Stimulated activated CD8-positive, alpha-beta memory T cell treated with anti-CD3 and anti-CD28 coated beads, Interleukin-7, amount 100 ng/mL, for 48 hours (primary cell): ENCODE results near the gene RPTOR.
"Not testable (repeated sequence)": the region's sequence is repeated elsewhere in the genome, so short reads cannot be mapped to it uniquely, and the experiment has no call there.

Source experiments
- DNase-seq, 2 donors: peaks; one replicate each; pipeline ENCODE4 v3.0.0-alpha.2; 2020; ENCODE audit warnings: low read depth in 1 of 2; ENCODE audit errors: extremely low read depth in 1 of 2

RPTOR gene

GRCh38 chr17:80755650-80756405, 211.2 kb downstream of the RPTOR start:
- no peak for DNase-seq

GRCh38 chr17:80758481-80759376, 214.1 kb downstream of the RPTOR start:
- DNase-seq, result no peak

- DNase-seq, result no peak
These were observed 214.7 kb downstream of the RPTOR start for GRCh38 chr17:80759377-80759673.

GRCh38 chr17:80760511-80760911, 215.9 kb downstream of the RPTOR start:
- no peak for DNase-seq

GRCh38 chr17:80761110-80761871, 216.7 kb downstream of the RPTOR start:
- peak; percentile 52 to 74 for DNase-seq

GRCh38 chr17:80762076-80762475, 217.4 kb downstream of the RPTOR start:
- DNase-seq, result no peak

GRCh38 chr17:80763293-80763867, 218.7 kb downstream of the RPTOR start:
- DNase-seq, result no peak

GRCh38 chr17:80764627-80765145, 220.0 kb downstream of the RPTOR start:
- not testable (repeated sequence) for DNase-seq

GRCh38 chr17:80765241-80765961, 220.8 kb downstream of the RPTOR start:
- no peak for DNase-seq

GRCh38 chr17:80766290-80766855, 221.7 kb downstream of the RPTOR start:
- DNase-seq, result no peak

GRCh38 chr17:80768389-80768788, 223.8 kb downstream of the RPTOR start:
- DNase-seq, result no peak

- DNase-seq, result no peak
These were observed 224.3 kb downstream of the RPTOR start for GRCh38 chr17:80768936-80769335.

GRCh38 chr17:80769516-80769915, 224.9 kb downstream of the RPTOR start:
- no peak for DNase-seq

GRCh38 chr17:80769936-80770625, 225.4 kb downstream of the RPTOR start:
- DNase-seq, result no peak

GRCh38 chr17:80770881-80771611, 226.4 kb downstream of the RPTOR start:
- no peak for DNase-seq

- no peak for DNase-seq
These were observed 227.0 kb downstream of the RPTOR start for GRCh38 chr17:80771612-80772005.

GRCh38 chr17:80772906-80773242, 228.2 kb downstream of the RPTOR start:
- no peak for DNase-seq

GRCh38 chr17:80773243-80773991, 228.8 kb downstream of the RPTOR start:
- DNase-seq, result no peak
